ENCODE measurements around the gene MLXIPL.

GRCh38 chr7:73650524-73650923 is 26.2 kb upstream of the MLXIPL start:
- TF ChIP-seq CTCF (IDR thresholded peaks at IDR 0.05) (no peak), POLR2A (IDR thresholded peaks at IDR 0.05) (no peak), POLR2AphosphoS5 (IDR thresholded peaks at IDR 0.05) (no peak), EP300 (IDR thresholded peaks at IDR 0.05; ENCODE audit: low read depth) (no peak)
